SK-N-SH (cell line): ENCODE data around the gene TRIP6. TPM values are rescaled to one million over a fixed set of nuclear protein-coding genes. Genes with fewer than 3 reads are reported as not detected.

Source experiments
- CTCF ChIA-PET: fragments of 300-600, 350-600 bp; formaldehyde crosslinking; extraction: SDS; loops from one replicate; lab custom pipeline; 2021; lab: Yijun Ruan, JAX
- POLR2A ChIA-PET: fragments of 350-600 bp; sonication (Branson Sonifier 250); formaldehyde crosslinking; extraction: SDS; loops from one replicate; lab custom pipeline; 2020; ENCODE audit warnings: antibody characterized with exemption, inconsistent platforms; lab: Yijun Ruan, JAX
- DNase-seq: peaks from one replicate; pipeline ENCODE4 v3.0.0; 2012
- H2AFZ ChIP-seq: fragments of 200-600 bp; sonication (generic); 2 replicates; pipeline ENCODE4 v1.8.1; 2016; ENCODE audit warnings: antibody characterized with exemption, mild to moderate bottlenecking, low read depth
- H3F3A ChIP-seq: fragments of 200-600 bp; sonication (generic); replicated peaks from 2 replicates; pipeline ENCODE3; 2016; ENCODE audit warnings: antibody characterized with exemption, mild to moderate bottlenecking; ENCODE audit not compliant: insufficient read depth
- H3K27ac ChIP-seq, 2 experiments: fragments of 200-500 bp in 1 of 2; fragments of 200-600 bp in 1 of 2; sonication (Bioruptor generic) in 1 of 2; sonication (generic), shearing (Covaris generic) in 1 of 2; 2 replicates each; pipeline versions ENCODE4 v1.5.1 to v1.6.1; 2014 to 2016; ENCODE audit warnings: low read depth in 2 of 2, inconsistent platforms in 1 of 2, low read length in 1 of 2, mild to moderate bottlenecking in 1 of 2, mixed read lengths in 1 of 2
- H3K27me3 ChIP-seq: fragments of 200-600 bp; sonication (generic), shearing (Covaris generic); 2 replicates; pipeline ENCODE4 v1.6.1; 2016; ENCODE audit warnings: mixed run types; ENCODE audit not compliant: insufficient read depth
- H3K36me3 ChIP-seq, 2 experiments: fragments of 200-500 bp in 1 of 2; fragments of 200-600 bp in 1 of 2; sonication (Bioruptor generic) in 1 of 2; sonication (generic) in 1 of 2; replicated peaks in 1 of 2; 2 replicates each; pipeline versions ENCODE3 to v1.5.1; 2014 to 2016; ENCODE audit warnings: low read length in 1 of 2, mild to moderate bottlenecking in 1 of 2; ENCODE audit not compliant: insufficient read depth in 2 of 2, control insufficient read depth in 1 of 2
- H3K4me1 ChIP-seq, 2 experiments: fragments of 200-500 bp in 1 of 2; fragments of 200-600 bp in 1 of 2; sonication (Bioruptor generic) in 1 of 2; sonication (generic), shearing (Covaris generic) in 1 of 2; 2 replicates each; pipeline versions ENCODE4 v1.5.1 to v1.6.1; 2014 to 2016; ENCODE audit warnings: low read depth in 1 of 2, low read length in 1 of 2, mixed run types in 1 of 2; ENCODE audit not compliant: insufficient read depth in 2 of 2, control insufficient read depth in 1 of 2
- H3K4me2 ChIP-seq: fragments of 200-600 bp; sonication (generic), shearing (Covaris generic); 2 replicates; pipeline ENCODE4 v1.6.1; 2017; ENCODE audit warnings: mixed run types
- H3K4me3 ChIP-seq, 2 experiments: fragments of 200-500 bp in 1 of 2; fragments of 200-600 bp in 1 of 2; sonication (Bioruptor generic) in 1 of 2; sonication (generic), shearing (Covaris generic) in 1 of 2; 2 replicates each; pipeline versions ENCODE4 v1.5.1 to v1.8.1; 2014 to 2016; ENCODE audit warnings: low read depth in 2 of 2, inconsistent platforms in 1 of 2, low read length in 1 of 2, mild to moderate bottlenecking in 1 of 2, mixed read lengths in 1 of 2, moderate library complexity in 1 of 2
- H3K79me2 ChIP-seq: fragments of 200-600 bp; sonication (generic); 2 replicates; pipeline ENCODE4 v1.8.1; 2017; ENCODE audit warnings: mild to moderate bottlenecking; ENCODE audit not compliant: insufficient read depth
- H3K9ac ChIP-seq: fragments of 200-600 bp; sonication (generic); 2 replicates; pipeline ENCODE4 v1.6.1; 2017; ENCODE audit warnings: mixed run types
- H3K9me2 ChIP-seq: fragments of 200-600 bp; sonication (generic); 2 replicates; pipeline ENCODE4 v1.6.1; 2017; ENCODE audit warnings: mixed run types
- H3K9me3 ChIP-seq: fragments of 200-600 bp; sonication (generic); 2 replicates; pipeline ENCODE4 v1.6.1; 2017; ENCODE audit warnings: mixed run types, mild to moderate bottlenecking, moderate library complexity
- H4K20me1 ChIP-seq: fragments of 200-600 bp; sonication (generic); 2 replicates; pipeline ENCODE4 v1.6.1; 2017; ENCODE audit warnings: mild to moderate bottlenecking, mixed run types; ENCODE audit not compliant: insufficient read depth
- ELF1 ChIP-seq: IDR thresholded peaks from 2 replicates; pipeline ENCODE4 v1.4.0; 2012
- EP300 ChIP-seq, 2 experiments: IDR thresholded peaks; 2 replicates each; pipeline versions ENCODE4 v1.4.0 to v1.6.1; 2012; ENCODE audit warnings: borderline replicate concordance in 1 of 2, low read depth in 1 of 2, low read length in 1 of 2
- FOXJ3 ChIP-seq: sonication (generic); formaldehyde crosslinking; IDR thresholded peaks from 2 replicates; pipeline ENCODE4 v1.5.1; 2020; ENCODE audit warnings: mild to moderate bottlenecking, missing genetic modification reagents
- GATA2 ChIP-seq: sonication (generic); formaldehyde crosslinking; IDR thresholded peaks from 2 replicates; pipeline ENCODE4 v1.5.0; 2020; ENCODE audit warnings: mild to moderate bottlenecking, missing genetic modification reagents
- IRF3 ChIP-seq: fragments of 150-350 bp; IDR thresholded peaks from 2 replicates; pipeline ENCODE4 v1.6.1; 2016; ENCODE audit warnings: mild to moderate bottlenecking, low read depth, low read length
- RAD21 ChIP-seq: IDR thresholded peaks from 2 replicates; pipeline ENCODE4 v1.6.1; 2012; ENCODE audit warnings: mild to moderate bottlenecking, low read length
- RCOR1 ChIP-seq: fragments of 150-350 bp; IDR thresholded peaks from 2 replicates; pipeline ENCODE4 v1.6.1; 2017; ENCODE audit warnings: antibody characterized with exemption, low read length
- RFX5 ChIP-seq: IDR thresholded peaks from 2 replicates; pipeline ENCODE4 v1.6.1; 2012; ENCODE audit warnings: mild to moderate bottlenecking, improper control_type of control experiment, low read length
- TEAD4 ChIP-seq: IDR thresholded peaks from 2 replicates; pipeline ENCODE4 v1.4.0; 2012; ENCODE audit warnings: mild to moderate bottlenecking, borderline replicate concordance; ENCODE audit not compliant: insufficient read depth
- USF2 ChIP-seq: fragments of 150-350 bp; IDR thresholded peaks from 2 replicates; pipeline ENCODE4 v1.6.1; 2017; ENCODE audit warnings: antibody characterized with exemption, low read length, low read depth, borderline replicate concordance
- YY1 ChIP-seq: IDR thresholded peaks from 2 replicates; pipeline ENCODE4 v1.4.0; 2012; ENCODE audit warnings: low read depth, mild to moderate bottlenecking
- WGBS: methylation state at CpG from one replicate; pipeline ENCODE4 v1.1.6; 2017; ENCODE audit warnings: low lambda C conversion rate; 5-methylcytosine and 5-hydroxymethylcytosine counted together
- polyA plus RNA-seq, 3 experiments: library from polyadenylated mRNA; depleted of rRNA; stranded (reverse); fragments of >200 nt; gene quantifications; 2 replicates each; pipeline ENCODE4 v1.2.3, GENCODE V29; 2012

Gene TRIP6
- polyA plus RNA-seq, 1 of the 3 experiments (the other 2 are of a cell fraction) = 6.5 TPM

GRCh38 chr7:100873599-100874299, 6.6 kb downstream of the TRIP6 start:
- H3K27me3 ChIP-seq = no peaks in the 10 kb centered on the region
- TF ChIP-seq RFX5 (no peak), ELF1 (no peak), YY1 (no peak), RAD21 (no peak), TEAD4 (no peak), IRF3 (no peak), RCOR1 (no peak), EP300 (IDR thresholded peaks at IDR 0.05; ENCODE audit: borderline replicate concordance in 1 of 2, low read depth in 1 of 2, low read length in 1 of 2) (no peak), FOXJ3 (CRISPR knock-in tag) (no peak; the same call in 1 of the 2 replicates)
- H3F3A ChIP-seq = peaks cover 21% of the 10 kb centered on the region
- H2AFZ ChIP-seq = peak overlapping the region; percentile 48
- H3K9me3 ChIP-seq = no peaks in the 10 kb centered on the region
- H3K9me2 ChIP-seq = no peaks in the 10 kb centered on the region
- H3K4me2 ChIP-seq = peak overlapping the region; percentile 84
- DNase-seq = no peak
- H4K20me1 ChIP-seq = peaks cover 33% of the 10 kb centered on the region
- peaks cover 13 to 17% of the 10 kb centered on the region in 2 experiments; a peak in 3 of 4 replicates for H3K4me1 ChIP-seq
- ChIA-PET POLR2A (interaction anchor here (2.0 to 5.8 kb wide), 2 partner anchors 12 to 14 kb away, joined by 7 to 126 read pairs; partner anchors contain the start of gene UFSP1), CTCF (interaction anchor here (1.4 to 5.5 kb wide), 3 partner anchors 10 to 74 kb away, joined by 4 to 37 read pairs (median 5); partner anchors contain the start of gene SLC12A9)
- peaks cover 8 to 31% of the 10 kb centered on the region in 2 experiments for H3K36me3 ChIP-seq
- H3K79me2 ChIP-seq = peaks cover 38% of the 10 kb centered on the region
- peak overlapping the region; percentile 65 to 93 for H3K4me3 ChIP-seq
- peak overlapping the region; percentile 89 for H3K9ac ChIP-seq
- peak overlapping the region; percentile 92 to 95 for H3K27ac ChIP-seq
- WGBS = 88% methylated on average over 10 of the region's 10 CpGs

- peaks cover 37% of the 10 kb centered on the region for H4K20me1 ChIP-seq
- H2AFZ ChIP-seq = peak overlapping the region; percentile 48
- H3K9me2 ChIP-seq = no peaks in the 10 kb centered on the region
- H3K27me3 ChIP-seq = no peaks in the 10 kb centered on the region
- H3K4me1 ChIP-seq = peaks cover 13 to 22% of the 10 kb centered on the region in 2 experiments; a peak in 3 of 4 replicates
- peak; percentile 67 for DNase-seq
- peaks cover 11 to 36% of the 10 kb centered on the region in 2 experiments for H3K36me3 ChIP-seq
- POLR2A ChIA-PET = interaction anchor here (2.0 to 5.8 kb wide), 2 partner anchors 13 kb away, joined by 7 to 126 read pairs; partner anchors contain the start of gene UFSP1
- TF ChIP-seq USF2 (no peak), GATA2 (CRISPR knock-in tag) (no peak)
- H3K9me3 ChIP-seq = no peaks in the 10 kb centered on the region
- peaks cover 43% of the 10 kb centered on the region for H3K79me2 ChIP-seq
- peak overlapping the region; percentile 89 for H3K9ac ChIP-seq
- 41% methylated on average over 8 of the region's 8 CpGs for WGBS
- peak overlapping the region; percentile 92 to 95 for H3K27ac ChIP-seq
- peaks cover 21% of the 10 kb centered on the region for H3F3A ChIP-seq
- H3K4me2 ChIP-seq = peak overlapping the region; percentile 84
- peak overlapping the region; percentile 65 to 93 for H3K4me3 ChIP-seq
- CTCF ChIA-PET = interaction anchor here (1.4 to 5.5 kb wide), 3 partner anchors 11 to 75 kb away, joined by 4 to 37 read pairs (median 5); partner anchors contain the start of gene SLC12A9
Observed at GRCh38 chr7:100874300-100874576, 7.1 kb downstream of the TRIP6 start.
